ENCODE results near the gene TMED10. TPM values are rescaled to one million over a fixed set of nuclear protein-coding genes. Genes with fewer than 3 reads are reported as not detected.

TMED10 gene
- total and polyA plus RNA-seq, 2 donors (not counting 3 experiments of a cell fraction or from before 2014, with no cell fraction given) = 338 to 342 TPM

DNA sequence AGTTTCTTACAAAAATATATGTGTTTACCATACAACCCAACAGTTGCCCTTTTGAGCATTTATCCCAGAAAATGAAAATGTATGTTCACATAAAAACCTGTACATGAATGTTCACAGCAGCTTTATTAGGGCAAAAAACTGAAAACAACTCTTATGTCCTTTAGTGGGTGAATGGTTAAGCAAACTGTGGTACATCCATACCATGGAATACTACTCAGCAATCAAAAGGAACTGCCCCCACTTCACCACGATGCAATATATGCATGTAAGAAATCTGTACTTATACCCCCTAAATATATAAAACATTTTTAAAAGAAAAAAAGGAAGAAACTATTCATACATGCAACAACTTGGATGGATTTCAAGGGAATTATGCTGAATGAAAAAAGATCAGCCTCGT is 42.8 kb downstream of the TMED10 start:
- no peaks in the 10 kb centered on the region for H3K9me1 ChIP-seq (replicated peaks; ENCODE audit: control insufficient read depth, extremely low read depth, insufficient read depth, low read length)
- POLR2A ChIA-PET = no interaction called here
- CTCF ChIA-PET = interaction anchor here (1.1 to 10.9 kb wide), 2 partner anchors 165 to 170 kb away, joined by 5 to 175 read pairs; no protein-coding TSS in a partner anchor
- no peak overlapping the region for H3K9ac ChIP-seq (replicated peaks; ENCODE audit: extremely low read depth, insufficient read depth, low read length)
- peaks cover 9 to 10% of the 10 kb centered on the region in 2 experiments for H3K36me3 ChIP-seq (ENCODE audit: control insufficient read depth in 2 of 2, extremely low read depth in 1 of 2, insufficient read depth in 2 of 2, low read length in 2 of 2)
- H3K4me3 ChIP-seq (replicated peaks in 1 of 3; ENCODE audit: insufficient read depth in 1 of 3, low read depth in 1 of 3, low read length in 3 of 3) = no peak overlapping the region
- H3K9me3 ChIP-seq (replicated peaks; ENCODE audit: control insufficient read depth, insufficient read depth, low read length) = no peaks in the 10 kb centered on the region
- intact Hi-C loops (cut with micrococcal nuclease) = loop anchor here (2.0 to 10.0 kb wide), 2 partner anchors 355 to 431 kb away; no protein-coding TSS in a partner anchor
- no peaks in the 10 kb centered on the region for H3K27me3 ChIP-seq (ENCODE audit: control insufficient read depth in 2 of 2, insufficient read depth in 2 of 2, low read length in 2 of 2)
- no peak for DNase-seq (ENCODE audit: low read depth, low spot score)
- H4K20me1 ChIP-seq (replicated peaks; ENCODE audit: control insufficient read depth, extremely low read depth, insufficient read depth, low read length) = no peaks in the 10 kb centered on the region
- peaks cover 7% of the 10 kb centered on the region for H3K79me2 ChIP-seq (ENCODE audit: control insufficient read depth, insufficient read depth, low read length)
- H3K27ac ChIP-seq (ENCODE audit: insufficient read depth, low read depth, low read length) = no peak overlapping the region
- no TSS peak for BruUV-seq (replicated peaks)
- no peak overlapping the region for H2AFZ ChIP-seq (ENCODE audit: low read depth, low read length)
- TF ChIP-seq POLR2AphosphoS5 (IDR thresholded peaks at IDR 0.05; ENCODE audit: insufficient read depth, low read depth, low read length) (no peak), GATA2 (IDR thresholded peaks at IDR 0.05; ENCODE audit: insufficient read depth, insufficient read length, low read depth, low read length) (no peak), JUN (IDR thresholded peaks at IDR 0.05; ENCODE audit: borderline replicate concordance, insufficient read depth, insufficient read length, low read depth) (no peak), EZH2 (IDR thresholded peaks at IDR 0.05; ENCODE audit: borderline replicate concordance, low read depth, low read length, severe bottlenecking) (no peak), FOS (IDR thresholded peaks at IDR 0.05; ENCODE audit: borderline replicate concordance, insufficient read depth, low read length) (no peak), POLR2A (IDR thresholded peaks at IDR 0.05; ENCODE audit: low read depth, low read length) (no peak), MYC (IDR thresholded peaks at IDR 0.05; ENCODE audit: low read depth, low read length) (no peak)
- TF ChIP-seq, protein P1, sequence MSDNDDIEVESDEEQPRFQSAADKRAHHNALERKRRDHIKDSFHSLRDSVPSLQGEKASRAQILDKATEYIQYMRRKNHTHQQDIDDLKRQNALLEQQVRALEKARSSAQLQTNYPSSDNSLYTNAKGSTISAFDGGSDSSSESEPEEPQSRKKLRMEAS (IDR thresholded peaks at IDR 0.05; ENCODE audit: insufficient read depth, insufficient read length) = no peak
- TF ChIP-seq, protein P2, sequence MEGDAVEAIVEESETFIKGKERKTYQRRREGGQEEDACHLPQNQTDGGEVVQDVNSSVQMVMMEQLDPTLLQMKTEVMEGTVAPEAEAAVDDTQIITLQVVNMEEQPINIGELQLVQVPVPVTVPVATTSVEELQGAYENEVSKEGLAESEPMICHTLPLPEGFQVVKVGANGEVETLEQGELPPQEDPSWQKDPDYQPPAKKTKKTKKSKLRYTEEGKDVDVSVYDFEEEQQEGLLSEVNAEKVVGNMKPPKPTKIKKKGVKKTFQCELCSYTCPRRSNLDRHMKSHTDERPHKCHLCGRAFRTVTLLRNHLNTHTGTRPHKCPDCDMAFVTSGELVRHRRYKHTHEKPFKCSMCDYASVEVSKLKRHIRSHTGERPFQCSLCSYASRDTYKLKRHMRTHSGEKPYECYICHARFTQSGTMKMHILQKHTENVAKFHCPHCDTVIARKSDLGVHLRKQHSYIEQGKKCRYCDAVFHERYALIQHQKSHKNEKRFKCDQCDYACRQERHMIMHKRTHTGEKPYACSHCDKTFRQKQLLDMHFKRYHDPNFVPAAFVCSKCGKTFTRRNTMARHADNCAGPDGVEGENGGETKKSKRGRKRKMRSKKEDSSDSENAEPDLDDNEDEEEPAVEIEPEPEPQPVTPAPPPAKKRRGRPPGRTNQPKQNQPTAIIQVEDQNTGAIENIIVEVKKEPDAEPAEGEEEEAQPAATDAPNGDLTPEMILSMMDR (IDR thresholded peaks at IDR 0.05; ENCODE audit: extremely low read depth in 1 of 2, insufficient read depth in 1 of 2, low read depth in 1 of 2, low read length in 2 of 2) = no peak
- H3K4me2 ChIP-seq (ENCODE audit: insufficient read depth, low read length) = no peak overlapping the region
- dilution Hi-C loops (cut with MboI; ENCODE audit: extremely low pct_ligation_motif_present, low sequenced_read_pairs) = loop anchor here (25.0 kb wide), 1 partner anchor 154 kb away; the partner anchor contains the start of gene FOS
- no peak for FAIRE-seq
- H3K4me1 ChIP-seq (ENCODE audit: control insufficient read depth, extremely low read depth, insufficient read depth, low read length) = no peaks in the 10 kb centered on the region
